ENCODE results near the gene CD3D. TPM values are rescaled to one million over a fixed set of nuclear protein-coding genes. Genes with fewer than 3 reads are reported as not detected.

Gene CD3D
- total and polyA plus RNA-seq, 2 of the 4 experiments (the other 2 are of a cell fraction), result not detected

DNA sequence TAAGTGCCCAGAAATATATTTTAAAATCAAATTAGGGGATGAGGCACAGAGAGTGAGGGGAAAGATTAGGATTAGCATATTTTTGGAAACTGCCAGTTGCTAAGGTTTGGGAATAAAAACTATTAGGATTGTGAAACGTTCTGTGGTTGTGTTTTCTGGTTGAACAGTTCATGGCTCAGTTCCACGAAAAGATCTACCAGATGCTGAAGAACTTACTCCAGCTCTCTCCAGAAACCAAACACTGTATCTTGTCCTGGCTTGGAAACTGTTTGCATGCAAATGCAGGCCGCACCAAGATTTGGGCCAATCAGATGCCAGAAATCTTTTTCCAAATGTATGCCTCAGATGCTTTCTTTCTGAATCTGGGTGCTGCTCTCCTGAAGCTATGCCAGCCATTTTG is 32.2 kb upstream of the CD3D start:
- dilution Hi-C loops (cut with HindIII; ENCODE audit: low sequenced_read_pairs, unreplicated experiment) (no loop called here), in situ Hi-C loops (cut with MboI; ENCODE audit: low sequenced_read_pairs) (loop anchor here (25.0 kb wide), 1 partner anchor 1012 kb away; no protein-coding TSS in a partner anchor)
- WGBS, 2 experiments (ENCODE audit: extremely low coverage in 2 of 2, insufficient read length in 1 of 2), result 100% methylated on average over 1 of the region's 3 CpGs; no CpG with 5 or more reads in 1 of the 2 experiments

More for the DNA sequence above, 32.2 kb upstream of the CD3D start:
- H3K36me3 ChIP-seq (ENCODE audit: control insufficient read depth, insufficient read depth, low read length), result peaks cover 47% of the 10 kb centered on the region
- H2BK15ac ChIP-seq (ENCODE audit: low read depth, low read length), result no peak overlapping the region
- POLR2A ChIA-PET (ENCODE audit: unreplicated experiment), result no interaction called here
- ATAC-seq (ENCODE audit: low read depth), result no peak
- no peaks in the 10 kb centered on the region for H4K20me1 ChIP-seq (ENCODE audit: insufficient read depth, low read length)
- no peak overlapping the region for H3K9ac ChIP-seq (ENCODE audit: low read depth, low read length)
- no peak overlapping the region for H4K5ac ChIP-seq (ENCODE audit: low read depth, low read length)
- no peak overlapping the region for H2BK5ac ChIP-seq (ENCODE audit: low read depth, low read length, poor library complexity, severe bottlenecking)
- H3K4me3 ChIP-seq (ENCODE audit: insufficient read depth, low read depth, low read length), result no peak overlapping the region
- H2AK9ac ChIP-seq (replicated peaks; ENCODE audit: low read depth, low read length, poor library complexity), result no peak overlapping the region
- no peak for DNase-seq
- H3K4ac ChIP-seq (ENCODE audit: low read depth, low read length), result no peak overlapping the region
- no TSS peak for BruUV-seq (replicated peaks)
- CTCF ChIA-PET, result interaction anchor here (0.7 kb wide), 1 partner anchor 23 kb away, joined by 3 read pairs; no protein-coding TSS in a partner anchor
- H3K27me3 ChIP-seq (ENCODE audit: control insufficient read depth, insufficient read depth, low read length), result no peaks in the 10 kb centered on the region
- H2AFZ ChIP-seq (replicated peaks; ENCODE audit: low read length, poor library complexity), result no peak overlapping the region
- no peak overlapping the region for H3K18ac ChIP-seq (ENCODE audit: low read depth, low read length)
- no peak overlapping the region for H2AK5ac ChIP-seq (ENCODE audit: low read depth, low read length)
- no peak overlapping the region for H2BK20ac ChIP-seq (ENCODE audit: low read depth, low read length)
- H3K9me3 ChIP-seq (ENCODE audit: control insufficient read depth, insufficient read depth, low read length), result no peaks in the 10 kb centered on the region
- H3K4me2 ChIP-seq (ENCODE audit: low read depth, low read length), result no peak overlapping the region
- no peak overlapping the region for H3K23ac ChIP-seq (ENCODE audit: low read depth, low read length)
- TF ChIP-seq, protein P1, sequence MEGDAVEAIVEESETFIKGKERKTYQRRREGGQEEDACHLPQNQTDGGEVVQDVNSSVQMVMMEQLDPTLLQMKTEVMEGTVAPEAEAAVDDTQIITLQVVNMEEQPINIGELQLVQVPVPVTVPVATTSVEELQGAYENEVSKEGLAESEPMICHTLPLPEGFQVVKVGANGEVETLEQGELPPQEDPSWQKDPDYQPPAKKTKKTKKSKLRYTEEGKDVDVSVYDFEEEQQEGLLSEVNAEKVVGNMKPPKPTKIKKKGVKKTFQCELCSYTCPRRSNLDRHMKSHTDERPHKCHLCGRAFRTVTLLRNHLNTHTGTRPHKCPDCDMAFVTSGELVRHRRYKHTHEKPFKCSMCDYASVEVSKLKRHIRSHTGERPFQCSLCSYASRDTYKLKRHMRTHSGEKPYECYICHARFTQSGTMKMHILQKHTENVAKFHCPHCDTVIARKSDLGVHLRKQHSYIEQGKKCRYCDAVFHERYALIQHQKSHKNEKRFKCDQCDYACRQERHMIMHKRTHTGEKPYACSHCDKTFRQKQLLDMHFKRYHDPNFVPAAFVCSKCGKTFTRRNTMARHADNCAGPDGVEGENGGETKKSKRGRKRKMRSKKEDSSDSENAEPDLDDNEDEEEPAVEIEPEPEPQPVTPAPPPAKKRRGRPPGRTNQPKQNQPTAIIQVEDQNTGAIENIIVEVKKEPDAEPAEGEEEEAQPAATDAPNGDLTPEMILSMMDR (conservative IDR thresholded peaks at IDR 0.05; ENCODE audit: low read depth, low read length), result no peak
- TF ChIP-seq RAD21 (IDR thresholded peaks at IDR 0.05; ENCODE audit: low read length) (no peak), USF2 (IDR thresholded peaks at IDR 0.05; ENCODE audit: low read depth, low read length) (no peak), SMC3 (IDR thresholded peaks at IDR 0.05; ENCODE audit: low read depth, low read length) (no peak), FOS (IDR thresholded peaks at IDR 0.05; ENCODE audit: low read depth, low read length) (no peak), MAZ (IDR thresholded peaks at IDR 0.05; ENCODE audit: borderline replicate concordance, low read depth, low read length) (no peak), CEBPB (IDR thresholded peaks at IDR 0.05; ENCODE audit: low read depth, low read length) (no peak), MAFK (IDR thresholded peaks at IDR 0.05; ENCODE audit: low read depth, low read length) (no peak)
- TF ChIP-seq, protein P2, sequence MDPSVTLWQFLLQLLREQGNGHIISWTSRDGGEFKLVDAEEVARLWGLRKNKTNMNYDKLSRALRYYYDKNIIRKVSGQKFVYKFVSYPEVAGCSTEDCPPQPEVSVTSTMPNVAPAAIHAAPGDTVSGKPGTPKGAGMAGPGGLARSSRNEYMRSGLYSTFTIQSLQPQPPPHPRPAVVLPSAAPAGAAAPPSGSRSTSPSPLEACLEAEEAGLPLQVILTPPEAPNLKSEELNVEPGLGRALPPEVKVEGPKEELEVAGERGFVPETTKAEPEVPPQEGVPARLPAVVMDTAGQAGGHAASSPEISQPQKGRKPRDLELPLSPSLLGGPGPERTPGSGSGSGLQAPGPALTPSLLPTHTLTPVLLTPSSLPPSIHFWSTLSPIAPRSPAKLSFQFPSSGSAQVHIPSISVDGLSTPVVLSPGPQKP (IDR thresholded peaks at IDR 0.05; ENCODE audit: borderline replicate concordance, low read depth, low read length), result no peak
- intact Hi-C loops (cut with micrococcal nuclease), result no loop called here
- no peak overlapping the region for H3K14ac ChIP-seq (replicated peaks; ENCODE audit: low read depth, low read length)
- H3K4me1 ChIP-seq (ENCODE audit: control insufficient read depth, insufficient read depth, low read length), result no peaks in the 10 kb centered on the region
- no peak overlapping the region for H3K27ac ChIP-seq (ENCODE audit: insufficient read depth, low read length)
- H3K56ac ChIP-seq (ENCODE audit: extremely low read depth, insufficient read depth, low read length), result no peak overlapping the region
- H4K91ac ChIP-seq (ENCODE audit: insufficient read depth, low read depth, low read length), result no peak overlapping the region
- H4K8ac ChIP-seq (ENCODE audit: low read depth in 2 of 2, low read length in 2 of 2), result no peak overlapping the region
- H3K79me1 ChIP-seq (ENCODE audit: low read depth in 1 of 2, low read length in 2 of 2), result no peaks in the 10 kb centered on the region
- no peak overlapping the region for H2BK120ac ChIP-seq (ENCODE audit: low read depth, low read length)
- H3K9me1 ChIP-seq (ENCODE audit: insufficient read depth, low read length), result no peaks in the 10 kb centered on the region
